GM13977 (cell line): ENCODE measurements around the gene FIGNL2.

ENCODE experiments used
- DNase-seq: peaks from one replicate; pipeline ENCODE4 v3.0.0; 2012; ENCODE audit warnings: low spot score
- in situ Hi-C: fragments of 300-500 bp; cut with MboI; formaldehyde crosslinking; loops from one replicate; pipeline ENCODE4 v1.12.0; 2022; ENCODE audit warnings: low sequenced_read_pairs, low pct_unique_long_range_greater_than_20kb, mixed read lengths, inconsistent platforms; ENCODE audit not compliant: unreplicated experiment
- TF ChIP-seq, protein P1 (sequence below): IDR thresholded peaks from 2 replicates; pipeline ENCODE4 v1.5.1; 2012; ENCODE audit warnings: mild to moderate bottlenecking, control low read depth; ENCODE audit not compliant: insufficient read depth; ENCODE audit errors: extremely low read depth, missing control alignments

FIGNL2 gene

DNA sequence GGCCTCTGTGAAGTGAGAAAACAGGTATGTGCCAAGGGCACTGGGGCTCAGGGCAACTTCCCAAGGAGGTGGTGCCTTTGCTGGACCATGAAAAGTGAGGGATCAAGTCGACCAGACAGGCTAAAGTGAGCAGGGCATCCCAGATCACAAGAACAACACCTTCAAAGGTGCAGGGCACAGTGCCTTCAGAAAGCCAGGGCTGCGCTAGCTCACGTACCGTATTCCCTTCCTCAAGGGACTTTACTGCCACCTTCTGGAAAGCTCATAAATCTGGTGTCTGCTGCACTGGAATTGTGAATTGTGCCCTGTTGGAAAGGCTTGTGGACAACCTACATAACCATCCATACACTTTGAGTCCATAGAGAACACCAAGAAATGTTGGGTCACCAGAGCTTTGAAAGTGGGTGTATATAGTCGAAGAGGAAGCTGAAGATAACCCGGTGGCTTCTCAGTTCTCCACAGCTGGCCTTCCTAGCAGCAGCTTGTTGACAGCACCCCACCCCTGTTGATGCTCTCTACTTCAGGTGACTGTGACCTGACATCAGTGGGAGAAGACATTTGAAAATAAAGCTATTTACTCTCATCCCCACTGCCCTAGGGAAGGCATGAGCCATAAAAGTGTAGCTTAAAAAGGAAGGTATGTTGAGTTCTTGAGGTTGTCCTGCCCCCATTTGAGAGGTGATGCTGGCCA is 24.5 kb downstream of the FIGNL2 start:
- no peak for DNase-seq
- TF ChIP-seq, protein P1, sequence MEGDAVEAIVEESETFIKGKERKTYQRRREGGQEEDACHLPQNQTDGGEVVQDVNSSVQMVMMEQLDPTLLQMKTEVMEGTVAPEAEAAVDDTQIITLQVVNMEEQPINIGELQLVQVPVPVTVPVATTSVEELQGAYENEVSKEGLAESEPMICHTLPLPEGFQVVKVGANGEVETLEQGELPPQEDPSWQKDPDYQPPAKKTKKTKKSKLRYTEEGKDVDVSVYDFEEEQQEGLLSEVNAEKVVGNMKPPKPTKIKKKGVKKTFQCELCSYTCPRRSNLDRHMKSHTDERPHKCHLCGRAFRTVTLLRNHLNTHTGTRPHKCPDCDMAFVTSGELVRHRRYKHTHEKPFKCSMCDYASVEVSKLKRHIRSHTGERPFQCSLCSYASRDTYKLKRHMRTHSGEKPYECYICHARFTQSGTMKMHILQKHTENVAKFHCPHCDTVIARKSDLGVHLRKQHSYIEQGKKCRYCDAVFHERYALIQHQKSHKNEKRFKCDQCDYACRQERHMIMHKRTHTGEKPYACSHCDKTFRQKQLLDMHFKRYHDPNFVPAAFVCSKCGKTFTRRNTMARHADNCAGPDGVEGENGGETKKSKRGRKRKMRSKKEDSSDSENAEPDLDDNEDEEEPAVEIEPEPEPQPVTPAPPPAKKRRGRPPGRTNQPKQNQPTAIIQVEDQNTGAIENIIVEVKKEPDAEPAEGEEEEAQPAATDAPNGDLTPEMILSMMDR, result peak; percentile 35
- in situ Hi-C loops, result no loop called here

DNA sequence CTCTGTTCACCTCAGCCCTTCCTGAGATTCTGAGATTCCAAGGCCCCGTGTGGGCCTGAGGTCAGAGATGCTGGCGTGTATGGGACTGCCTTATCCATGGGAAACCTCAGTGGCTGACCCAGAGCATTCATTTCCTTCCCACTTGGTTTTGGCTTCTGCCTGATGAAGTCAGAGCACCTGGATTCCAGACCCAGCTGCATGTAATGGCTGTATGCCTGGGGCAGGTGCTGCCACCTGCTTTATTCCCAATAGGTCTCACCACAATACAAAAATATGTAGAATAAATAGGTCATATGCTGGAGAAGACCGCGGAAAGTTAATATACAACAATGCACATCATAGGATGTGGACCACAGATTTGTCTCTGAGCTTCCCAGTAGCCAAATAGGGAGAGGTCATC is 25.6 kb downstream of the FIGNL2 start:
- in situ Hi-C loops, result no loop called here
- TF ChIP-seq, protein P1, result no peak
- no peak for DNase-seq

DNA sequence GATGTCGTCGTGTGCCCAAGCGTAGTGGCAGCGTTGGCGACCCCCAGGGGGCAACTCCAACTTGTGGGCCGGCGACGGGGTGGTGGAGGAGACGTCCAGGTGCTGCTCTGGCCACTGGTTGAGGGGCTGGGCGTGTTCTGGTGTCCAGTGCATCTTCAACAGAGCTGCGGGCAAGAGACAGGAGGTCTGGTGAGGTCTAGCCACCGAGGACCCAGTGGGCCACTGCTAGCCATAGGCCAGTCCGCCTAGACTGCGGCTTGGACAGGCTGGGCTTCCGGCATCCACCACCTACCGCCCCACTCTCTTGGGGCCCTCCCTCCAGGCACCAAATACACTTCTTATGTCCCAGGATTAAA is 26.3 kb downstream of the FIGNL2 start:
- TF ChIP-seq, protein P1, result no peak
- in situ Hi-C loops, result no loop called here
- DNase-seq, result no peak

DNA sequence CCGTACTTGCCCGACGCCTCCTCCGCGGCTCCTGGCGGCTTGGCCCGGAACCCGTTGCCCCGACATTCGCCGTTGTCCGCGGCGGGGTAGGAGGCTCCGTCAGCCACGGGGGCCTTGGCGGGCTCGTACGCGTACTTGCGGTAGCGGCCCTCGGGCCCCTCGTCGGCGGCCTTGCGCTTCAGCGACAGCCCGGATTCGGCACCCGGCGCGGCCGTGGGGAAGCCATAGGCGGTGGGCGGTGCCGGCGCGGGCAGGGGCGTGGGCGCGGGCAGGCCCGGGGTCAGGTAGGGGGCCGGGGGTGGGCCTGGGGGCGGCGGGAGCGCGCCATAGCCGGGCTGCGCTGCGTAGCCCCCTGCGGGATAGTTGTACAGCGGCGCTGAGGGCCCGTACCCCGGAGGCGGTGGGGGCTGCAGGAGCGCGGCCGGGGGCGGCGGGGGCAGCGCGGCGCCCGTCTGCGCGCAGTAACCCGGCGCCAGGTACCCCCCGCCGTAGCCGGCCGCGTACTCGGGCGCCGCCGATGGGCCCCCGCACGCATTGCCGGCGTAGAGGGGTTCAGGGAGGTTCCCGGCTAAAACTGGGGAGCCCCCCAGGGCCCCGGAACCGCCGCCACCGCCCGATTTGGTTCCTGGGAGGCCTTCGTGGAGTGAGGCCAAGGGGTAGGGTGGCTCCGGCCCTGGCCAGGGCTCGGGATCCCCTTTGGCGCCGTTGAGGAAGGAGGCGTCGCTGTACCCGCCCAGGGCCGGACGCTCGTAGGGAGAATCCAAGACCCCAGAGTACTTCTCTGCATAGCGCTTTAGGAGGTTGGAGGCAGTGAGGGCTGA is 26.9 kb downstream of the FIGNL2 start:
- in situ Hi-C loops, result no loop called here
- DNase-seq, result no peak
- TF ChIP-seq, protein P1, result no peak

DNA sequence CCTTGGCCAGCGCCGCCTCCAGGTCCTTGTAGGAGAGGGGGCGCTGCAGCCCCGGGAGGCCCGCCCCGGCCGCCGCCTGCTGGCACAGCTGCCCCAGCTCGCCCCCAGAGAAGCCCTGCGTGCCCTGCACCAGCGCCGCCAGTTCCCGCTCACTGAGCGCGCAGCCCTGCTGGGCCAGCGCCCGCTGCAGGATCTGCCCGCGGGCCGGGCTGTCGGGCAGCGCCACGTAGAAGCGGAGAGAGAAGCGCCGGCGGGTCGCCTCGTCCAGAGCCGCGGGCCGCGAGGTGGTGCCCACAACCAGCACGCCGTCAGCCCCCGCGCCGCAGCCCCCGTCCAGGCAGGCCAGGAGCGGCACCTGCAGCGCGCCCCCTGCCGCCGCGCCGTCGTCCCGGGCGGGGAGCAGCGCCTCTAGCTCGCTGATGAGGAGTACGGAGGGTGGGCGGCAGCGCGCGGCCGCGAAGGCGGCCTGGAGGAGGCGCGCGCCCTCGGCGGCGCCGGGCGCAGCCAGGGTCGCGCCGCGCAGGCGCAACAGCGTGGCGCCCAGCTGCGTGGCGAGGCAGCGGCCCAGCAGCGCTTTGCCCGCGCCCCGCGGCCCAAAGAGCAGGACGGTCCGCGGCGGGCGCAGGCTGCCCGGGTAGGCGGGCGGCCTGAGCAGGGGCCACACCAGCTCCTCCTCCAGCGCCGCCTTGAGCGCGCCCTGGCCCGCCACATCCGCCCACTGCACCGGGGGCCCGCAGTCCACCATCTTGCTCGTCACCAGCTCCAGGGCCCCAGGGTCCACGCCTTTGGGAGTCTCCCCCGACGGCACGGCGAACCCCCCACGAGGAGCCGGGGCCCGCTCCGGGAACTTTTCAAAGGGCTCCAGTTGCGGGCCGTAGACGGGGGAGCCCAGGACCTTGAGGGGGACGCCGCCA is 27.7 kb downstream of the FIGNL2 start:
- in situ Hi-C loops, result no loop called here
- TF ChIP-seq, protein P1, result peak; percentile 42
- DNase-seq, result peak; percentile 72
